Stimulated activated naive CD8-positive, alpha-beta T cell treated with anti-CD3 and anti-CD28 coated beads, Interleukin-15, Interleukin-2, amounts not matched to agents 100 ng/mL and 50 ng/mL, for 24 hours (primary cell): ENCODE measurements around the gene CENPP.
A peak's percentile ranks its signal among the peaks of the same experiment; 100 is the strongest.

ENCODE experiments used
- H3K27ac Mint-ChIP-seq: one replicate; pipeline ENCODE4 v1.8.0; 2021; ENCODE audit warnings: mild to moderate bottlenecking, mixed read lengths
- H3K27me3 Mint-ChIP-seq: one replicate; pipeline ENCODE4 v1.8.0; 2021; ENCODE audit warnings: mixed read lengths
- H3K36me3 Mint-ChIP-seq: one replicate; pipeline ENCODE4 v1.8.0; 2021; ENCODE audit warnings: low read depth, mixed read lengths
- H3K4me1 Mint-ChIP-seq: one replicate; pipeline ENCODE4 v1.8.0; 2021; ENCODE audit warnings: low read depth, mixed read lengths
- H3K4me3 Mint-ChIP-seq: one replicate; pipeline ENCODE4 v1.8.0; 2021; ENCODE audit warnings: mild to moderate bottlenecking, mixed read lengths
- H3K9me3 Mint-ChIP-seq: one replicate; pipeline ENCODE4 v1.8.0; 2021; ENCODE audit warnings: mixed read lengths

The CENPP gene

GRCh38 chr9:92325269-92325990 lies at the start of gene CENPP, which contains the start of gene NOL8:
TSS of gene CENPP (plus strand) at chr9:92325953.
TSS of gene NOL8 (minus strand) at chr9:92325350. CDS start at chr9:92324161, 1,189 bp downstream.
- no peaks in the 10 kb centered on the region for H3K9me3 Mint-ChIP-seq
- H3K36me3 Mint-ChIP-seq, result peaks cover 37% of the 10 kb centered on the region

GRCh38 chr9:92276331-92277032 lies 49.3 kb upstream of the CENPP start:
- Mint-ChIP-seq H3K27me3 (no peaks in the 10 kb centered on the region), H3K27ac (peak overlapping the region; percentile 70), H3K9me3 (no peaks in the 10 kb centered on the region), H3K4me3 (no peak overlapping the region), H3K36me3 (peaks cover 92% of the 10 kb centered on the region), H3K4me1 (peaks cover 41% of the 10 kb centered on the region)

More at GRCh38 chr9:92325269-92325990, at the start of gene CENPP, which contains the start of gene NOL8:
- Mint-ChIP-seq H3K27ac (peak within 1 kb of the TSS; percentile 99), H3K27me3 (no peaks in the 10 kb centered on the region), H3K4me3 (peak within 1 kb of the TSS; percentile 97), H3K4me1 (peaks cover 40% of the 10 kb centered on the region)

GRCh38 chr9:92278110-92278509 lies 47.6 kb upstream of the CENPP start:
- peaks cover 46% of the 10 kb centered on the region for H3K4me1 Mint-ChIP-seq
- no peaks in the 10 kb centered on the region for H3K27me3 Mint-ChIP-seq
- H3K27ac Mint-ChIP-seq, result no peak overlapping the region
- no peaks in the 10 kb centered on the region for H3K9me3 Mint-ChIP-seq
- peaks cover 89% of the 10 kb centered on the region for H3K36me3 Mint-ChIP-seq
- no peak overlapping the region for H3K4me3 Mint-ChIP-seq

- peaks cover 46% of the 10 kb centered on the region for H3K4me1 Mint-ChIP-seq
These were observed 46.5 kb upstream of the CENPP start for GRCh38 chr9:92279302-92279701.

GRCh38 chr9:92289708-92290390 lies 35.9 kb upstream of the CENPP start:
- Mint-ChIP-seq H3K36me3 (peaks cover 74% of the 10 kb centered on the region), H3K4me3 (no peak overlapping the region), H3K4me1 (peaks cover 67% of the 10 kb centered on the region), H3K27me3 (no peaks in the 10 kb centered on the region), H3K27ac (no peak overlapping the region), H3K9me3 (no peaks in the 10 kb centered on the region)

More at GRCh38 chr9:92279302-92279701, 46.5 kb upstream of the CENPP start:
- Mint-ChIP-seq H3K4me3 (no peak overlapping the region), H3K9me3 (no peaks in the 10 kb centered on the region), H3K36me3 (peaks cover 82% of the 10 kb centered on the region), H3K27ac (no peak overlapping the region), H3K27me3 (no peaks in the 10 kb centered on the region)

GRCh38 chr9:92290785-92291429 lies 34.8 kb upstream of the CENPP start:
- Mint-ChIP-seq H3K4me3 (peak overlapping the region; percentile 98), H3K27me3 (no peaks in the 10 kb centered on the region), H3K27ac (peak overlapping the region; percentile 32), H3K36me3 (peaks cover 68% of the 10 kb centered on the region), H3K9me3 (no peaks in the 10 kb centered on the region), H3K4me1 (peaks cover 70% of the 10 kb centered on the region)

- Mint-ChIP-seq H3K4me3 (peak overlapping the region; percentile 98), H3K27me3 (no peaks in the 10 kb centered on the region), H3K27ac (peak overlapping the region; percentile 32), H3K9me3 (no peaks in the 10 kb centered on the region), H3K36me3 (peaks cover 68% of the 10 kb centered on the region), H3K4me1 (peaks cover 72% of the 10 kb centered on the region)
These were observed 34.2 kb upstream of the CENPP start for GRCh38 chr9:92291577-92291976.

- Mint-ChIP-seq H3K4me1 (peaks cover 77% of the 10 kb centered on the region), H3K27ac (peak overlapping the region; percentile 97), H3K27me3 (no peaks in the 10 kb centered on the region), H3K36me3 (peaks cover 68% of the 10 kb centered on the region), H3K9me3 (no peaks in the 10 kb centered on the region), H3K4me3 (peak overlapping the region; percentile 98)
These were observed 33.2 kb upstream of the CENPP start for GRCh38 chr9:92292338-92293074.

- H3K4me3 Mint-ChIP-seq, result peak overlapping the region; percentile 98
- no peaks in the 10 kb centered on the region for H3K27me3 Mint-ChIP-seq
- H3K9me3 Mint-ChIP-seq, result no peaks in the 10 kb centered on the region
- peak overlapping the region; percentile 97 for H3K27ac Mint-ChIP-seq
- peaks cover 80% of the 10 kb centered on the region for H3K4me1 Mint-ChIP-seq
- H3K36me3 Mint-ChIP-seq, result peaks cover 68% of the 10 kb centered on the region
These were observed 32.7 kb upstream of the CENPP start for GRCh38 chr9:92293075-92293354.

GRCh38 chr9:92293452-92294296 lies 32.1 kb upstream of the CENPP start, which contains the start of gene IARS1:
TSS of gene IARS1 (minus strand) at chr9:92293697. CDS start at chr9:92289419, 4,278 bp downstream.
- H3K4me1 Mint-ChIP-seq, result peaks cover 75% of the 10 kb centered on the region

GRCh38 chr9:92294297-92294676 lies 31.5 kb upstream of the CENPP start:
- no peaks in the 10 kb centered on the region for H3K9me3 Mint-ChIP-seq
- peak overlapping the region; percentile 98 for H3K4me3 Mint-ChIP-seq
- H3K27ac Mint-ChIP-seq, result peak overlapping the region; percentile 97
- H3K36me3 Mint-ChIP-seq, result peaks cover 71% of the 10 kb centered on the region
- peaks cover 78% of the 10 kb centered on the region for H3K4me1 Mint-ChIP-seq
- no peaks in the 10 kb centered on the region for H3K27me3 Mint-ChIP-seq

More at GRCh38 chr9:92293452-92294296, 32.1 kb upstream of the CENPP start, which contains the start of gene IARS1:
- peak within 1 kb of the TSS; percentile 97 for H3K27ac Mint-ChIP-seq
- no peaks in the 10 kb centered on the region for H3K27me3 Mint-ChIP-seq
- peak within 1 kb of the TSS; percentile 98 for H3K4me3 Mint-ChIP-seq
- H3K36me3 Mint-ChIP-seq, result peaks cover 67% of the 10 kb centered on the region
- H3K9me3 Mint-ChIP-seq, result no peaks in the 10 kb centered on the region

GRCh38 chr9:92295240-92295790 lies 30.4 kb upstream of the CENPP start:
- Mint-ChIP-seq H3K27me3 (no peaks in the 10 kb centered on the region), H3K4me1 (peaks cover 68% of the 10 kb centered on the region), H3K9me3 (no peaks in the 10 kb centered on the region), H3K27ac (peak overlapping the region; percentile 87), H3K36me3 (peaks cover 68% of the 10 kb centered on the region), H3K4me3 (peak overlapping the region; percentile 47)

GRCh38 chr9:92295827-92296258 lies 29.9 kb upstream of the CENPP start:
- H3K4me1 Mint-ChIP-seq, result peaks cover 63% of the 10 kb centered on the region
- no peaks in the 10 kb centered on the region for H3K27me3 Mint-ChIP-seq
- peak overlapping the region; percentile 87 for H3K27ac Mint-ChIP-seq
- no peaks in the 10 kb centered on the region for H3K9me3 Mint-ChIP-seq
- H3K36me3 Mint-ChIP-seq, result peaks cover 67% of the 10 kb centered on the region
- no peak overlapping the region for H3K4me3 Mint-ChIP-seq
